GM23248 (cell line): Measurements from ENCODE around the gene PLCZ1.

Experiments used
- EZH2 ChIP-seq: fragments of 200-600 bp; sonication (generic); IDR thresholded peaks from 2 replicates; pipeline ENCODE4 v1.6.1; 2018; ENCODE audit warnings: antibody characterized with exemption, mild to moderate bottlenecking; ENCODE audit not compliant: insufficient read depth, poor library complexity, severe bottlenecking
- EZH2phosphoT487 ChIP-seq: fragments of 200-600 bp; sonication (generic); IDR thresholded peaks from 2 replicates; pipeline ENCODE4 v1.6.1; 2018; ENCODE audit warnings: antibody characterized with exemption, moderate library complexity, mild to moderate bottlenecking, low read depth; ENCODE audit not compliant: insufficient read depth

GRCh38 chr12:18703321-18703720 is 34.5 kb downstream of the PLCZ1 start:
- TF ChIP-seq EZH2 (no peak), EZH2phosphoT487 (no peak)
